Upper lobe of left lung (tissue), 6 donors: ENCODE measurements around the gene SLC8B1. TPM values are rescaled to one million over a fixed set of nuclear protein-coding genes. Genes with fewer than 3 reads are reported as not detected.

Experiments
- ATAC-seq, 2 donors: fragments of 200-7000 bp; cut with Tn5 transposase; one replicate each; pipeline ENCODE4 v1.9.1; 2022; ENCODE audit warnings: mild to moderate bottlenecking in 2 of 2, moderate library complexity in 2 of 2; ENCODE audit not compliant: low FRiP score in 2 of 2
- DNase-seq, 2 donors: peaks; one replicate each; pipeline ENCODE4 v3.0.0-alpha.2; 2019 to 2020
- H3K27ac ChIP-seq, 4 donors: fragments of 200-600 bp; sonication (generic); one replicate each; pipeline ENCODE4 v1.5.1; 2016 to 2019
- H3K27me3 ChIP-seq, 4 donors: fragments of 200-600 bp; sonication (generic); one replicate each; pipeline ENCODE4 v1.5.1; 2017 to 2019
- H3K36me3 ChIP-seq, 4 donors: fragments of 200-600 bp; sonication (generic); one replicate each; pipeline ENCODE4 v1.5.1; 2016 to 2019
- H3K4me1 ChIP-seq, 4 donors: fragments of 200-600 bp; sonication (generic); one replicate each; pipeline ENCODE4 v1.5.1; 2018 to 2019
- H3K4me3 ChIP-seq, 4 donors: fragments of 200-600 bp; sonication (generic); one replicate each; pipeline ENCODE4 v1.5.1; 2017 to 2019; ENCODE audit warnings: mild to moderate bottlenecking in 2 of 4, moderate library complexity in 1 of 4
- H3K9me3 ChIP-seq, 4 donors: fragments of 200-600 bp; sonication (generic); one replicate each; pipeline ENCODE4 v1.5.1; 2018 to 2019
- CTCF ChIP-seq, 6 experiments: fragments of 450-650 bp in 4 of 6; fragments of 200-600 bp in 2 of 6; sonication (generic) in 2 of 6; IDR thresholded peaks; one replicate each; pipeline ENCODE4 v1.5.1; 2016 to 2019; ENCODE audit warnings: antibody characterized with exemption in 6 of 6
- EP300 ChIP-seq, 4 donors: sonication (generic); formaldehyde crosslinking; IDR thresholded peaks; one replicate each; pipeline ENCODE4 v1.5.1; 2017; ENCODE audit warnings: antibody characterized with exemption in 4 of 4, control low read depth in 2 of 4
- POLR2A ChIP-seq, 4 donors: fragments of 450-650 bp; IDR thresholded peaks; one replicate each; pipeline ENCODE4 v1.5.1; 2016 to 2017; ENCODE audit warnings: antibody characterized with exemption in 4 of 4, mild to moderate bottlenecking in 2 of 4
- POLR2AphosphoS5 ChIP-seq, 2 donors: sonication (generic); formaldehyde crosslinking; IDR thresholded peaks; one replicate each; pipeline ENCODE4 v1.5.1; 2017; ENCODE audit warnings: antibody characterized with exemption in 2 of 2
- WGBS, 2 donors: methylation state at CpG; one replicate each; pipeline ENCODE4 v1.1.5; 2017 to 2018; 5-methylcytosine and 5-hydroxymethylcytosine counted together
- total RNA-seq, 6 donors: library from RNA; depleted of rRNA in 4 of 6; stranded (reverse); fragments of >200 nt in 4 of 6; gene quantifications; one replicate each; pipeline versions ENCODE4 v1.1.0 to v1.2.1, GENCODE V29; 2016 to 2021
- donor health status: DM: no; HTN: no; CAD: no; lungs with moderate emphysema.
- donor health status: DM: no; HTN: yes; CAD: no; lungs with severe emphysema.

Gene SLC8B1
- total RNA-seq, 6 donors from 2014 or later: 35.9 to 189 (median 44.5) TPM

- peaks cover 0 to 5% (median 3%) of the 10 kb centered on the region in 4 donors for H3K4me1 ChIP-seq
- H3K4me3 ChIP-seq: no peak overlapping the region
- H3K36me3 ChIP-seq: peaks cover 0 to 13% (median 6%) of the 10 kb centered on the region in 4 donors
- ATAC-seq: no peak
- 91 to 93% methylated on average over 5 of the region's 5 CpGs for WGBS, 2 donors
- no peaks in the 10 kb centered on the region for H3K27me3 ChIP-seq
- no peak for DNase-seq
- TF ChIP-seq POLR2A (IDR thresholded peaks at IDR 0.05) (no peak), EP300 (IDR thresholded peaks at IDR 0.05) (no peak), POLR2AphosphoS5 (IDR thresholded peaks at IDR 0.05) (no peak), CTCF (IDR thresholded peaks at IDR 0.05) (no peak)
- H3K9me3 ChIP-seq: no peaks in the 10 kb centered on the region
- no peak overlapping the region for H3K27ac ChIP-seq
These were observed 81.2 kb downstream of the SLC8B1 start for GRCh38 chr12:113253532-113254285.

- no peaks in the 10 kb centered on the region for H3K27me3 ChIP-seq
- TF ChIP-seq POLR2A (IDR thresholded peaks at IDR 0.05) (no peak), POLR2AphosphoS5 (IDR thresholded peaks at IDR 0.05) (no peak), EP300 (IDR thresholded peaks at IDR 0.05) (no peak), CTCF (IDR thresholded peaks at IDR 0.05) (no peak)
- ATAC-seq: no peak
- no peaks in the 10 kb centered on the region for H3K9me3 ChIP-seq
- no peak for DNase-seq
- H3K36me3 ChIP-seq: peaks cover 0 to 13% (median 6%) of the 10 kb centered on the region in 4 donors
- H3K4me1 ChIP-seq: peaks cover 0 to 8% (median under 1%) of the 10 kb centered on the region in 4 donors
- H3K4me3 ChIP-seq: no peak overlapping the region
- WGBS, 2 donors: 97 to 98% methylated on average over 6 to 10 of the region's 10 CpGs
- H3K27ac ChIP-seq: no peak overlapping the region
These were observed 82.4 kb downstream of the SLC8B1 start for GRCh38 chr12:113252494-113252893.

GRCh38 chr12:113251404-113252070 lies 83.4 kb downstream of the SLC8B1 start:
- no peaks in the 10 kb centered on the region for H3K27me3 ChIP-seq
- H3K27ac ChIP-seq: no peak overlapping the region
- ATAC-seq: no peak
- H3K4me1 ChIP-seq: peaks cover 9 to 18% (median 10%) of the 10 kb centered on the region in 4 donors
- 95 to 97% methylated on average over 7 to 16 of the region's 16 CpGs for WGBS, 2 donors
- peaks cover 0 to 13% (median 6%) of the 10 kb centered on the region in 4 donors for H3K36me3 ChIP-seq
- no peak for DNase-seq
- H3K4me3 ChIP-seq: no peak overlapping the region
- H3K9me3 ChIP-seq: no peaks in the 10 kb centered on the region
- TF ChIP-seq EP300 (IDR thresholded peaks at IDR 0.05) (no peak), POLR2AphosphoS5 (IDR thresholded peaks at IDR 0.05) (no peak), CTCF (IDR thresholded peaks at IDR 0.05) (no peak), POLR2A (IDR thresholded peaks at IDR 0.05) (no peak)

- H3K27ac ChIP-seq: no peak overlapping the region
- TF ChIP-seq POLR2A (IDR thresholded peaks at IDR 0.05) (no peak), POLR2AphosphoS5 (IDR thresholded peaks at IDR 0.05) (no peak), EP300 (IDR thresholded peaks at IDR 0.05) (no peak), CTCF (IDR thresholded peaks at IDR 0.05) (no peak)
These were observed 84.9 kb downstream of the SLC8B1 start for GRCh38 chr12:113250045-113250444.

More at GRCh38 chr12:113250045-113250444, 84.9 kb downstream of the SLC8B1 start:
- Histone ChIP-seq H3K9me3 (no peaks in the 10 kb centered on the region), H3K36me3 (peaks cover 0 to 13% (median 6%) of the 10 kb centered on the region in 4 donors), H3K4me3 (no peak overlapping the region), H3K4me1 (peaks cover 21 to 31% (median 23%) of the 10 kb centered on the region in 4 donors), H3K27me3 (no peaks in the 10 kb centered on the region)
- 95 to 97% methylated on average over 6 of the region's 6 CpGs for WGBS, 2 donors
- no peak for DNase-seq
- ATAC-seq: no peak
